Peyer's patch (tissue), 4 donors: ENCODE results near the gene PKD2L1. TPM values are rescaled to one million over a fixed set of nuclear protein-coding genes. Genes with fewer than 3 reads are reported as not detected.

ENCODE experiments used
- DNase-seq, 3 donors: peaks; one replicate each; pipeline ENCODE4 v3.0.0-alpha.2; 2017 to 2019
- H3K27ac ChIP-seq, 4 donors: fragments of 200-600 bp; sonication (generic); one replicate each; pipeline ENCODE4 v1.5.1; 2016 to 2019
- H3K27me3 ChIP-seq, 2 donors: fragments of 200-600 bp; sonication (generic); one replicate each; pipeline ENCODE4 v1.5.1; 2019
- H3K36me3 ChIP-seq, 3 donors: fragments of 200-600 bp; sonication (generic); one replicate each; pipeline ENCODE4 v1.5.1; 2016 to 2019
- H3K4me1 ChIP-seq, 4 donors: fragments of 200-600 bp; sonication (generic); one replicate each; pipeline ENCODE4 v1.5.1; 2016 to 2019
- H3K4me3 ChIP-seq, 4 donors: fragments of 200-600 bp; sonication (generic); 1 replicate in 3 of 4; 2 replicates in 1 of 4; pipeline ENCODE4 v1.5.1; 2016 to 2019; ENCODE audit warnings: mild to moderate bottlenecking in 1 of 4
- H3K9me3 ChIP-seq, 4 donors: fragments of 200-600 bp; sonication (generic); one replicate each; pipeline ENCODE4 v1.5.1; 2016 to 2019; ENCODE audit warnings: mild to moderate bottlenecking in 1 of 4
- CTCF ChIP-seq, 6 experiments: fragments of 450-650 bp in 4 of 6; fragments of 200-600 bp in 2 of 6; sonication (generic) in 1 of 6; IDR thresholded peaks; one replicate each; pipeline ENCODE4 v1.5.1; 2017 to 2019; ENCODE audit warnings: antibody characterized with exemption in 6 of 6, mild to moderate bottlenecking in 3 of 6, moderate library complexity in 1 of 6
- POLR2A ChIP-seq, 2 donors: fragments of 450-650 bp; IDR thresholded peaks; one replicate each; pipeline ENCODE4 v1.5.1; 2017; ENCODE audit warnings: antibody characterized with exemption in 2 of 2, mild to moderate bottlenecking in 2 of 2, moderate library complexity in 2 of 2
- total RNA-seq, 4 donors: library from RNA; depleted of rRNA; stranded (reverse); fragments of >200 nt; gene quantifications; one replicate each; pipeline ENCODE4 v1.1.0, GENCODE V29; 2016

PKD2L1 gene
- total RNA-seq, 4 donors from 2014 or later = not detected

- Histone ChIP-seq H3K27me3 (no peaks in the 10 kb centered on the region), H3K4me3 (peak overlapping the region; percentile 39 to 63 (median 56)), H3K36me3 (no peaks in the 10 kb centered on the region), H3K27ac (peak overlapping the region; percentile 78 to 95 (median 89)), H3K4me1 (peaks cover 0 to 48% (median 17%) of the 10 kb centered on the region in 4 donors), H3K9me3 (no peaks in the 10 kb centered on the region)
- DNase-seq = no peak
- TF ChIP-seq CTCF (IDR thresholded peaks at IDR 0.05) (no peak), POLR2A (IDR thresholded peaks at IDR 0.05) (no peak)
These were observed 42.6 kb upstream of the PKD2L1 start for GRCh38 chr10:100372415-100373297.

- Histone ChIP-seq H3K27ac (peak overlapping the region; percentile 71 to 95 (median 80)), H3K27me3 (no peaks in the 10 kb centered on the region), H3K36me3 (no peaks in the 10 kb centered on the region), H3K9me3 (no peaks in the 10 kb centered on the region), H3K4me1 (peaks cover 0 to 48% (median 17%) of the 10 kb centered on the region in 4 donors), H3K4me3 (peak overlapping the region in 2 of 4 donors; percentile 12)
- no peak for DNase-seq
- peak in 1 of 2 donors; percentile 53 for TF ChIP-seq POLR2A (IDR thresholded peaks at IDR 0.05)
- no peak for TF ChIP-seq CTCF (IDR thresholded peaks at IDR 0.05)
These were observed 41.5 kb upstream of the PKD2L1 start for GRCh38 chr10:100371482-100372027.

GRCh38 chr10:100370714-100371481 is 40.9 kb upstream of the PKD2L1 start:
- Histone ChIP-seq H3K4me3 (peak overlapping the region in 2 of 4 donors; percentile 12), H3K27ac (peak overlapping the region; percentile 71 to 95 (median 80)), H3K36me3 (no peaks in the 10 kb centered on the region), H3K27me3 (no peaks in the 10 kb centered on the region), H3K9me3 (no peaks in the 10 kb centered on the region), H3K4me1 (peaks cover 0 to 48% (median 17%) of the 10 kb centered on the region in 4 donors)
- DNase-seq = peak; percentile 46 to 94 (median 90)
- TF ChIP-seq POLR2A (IDR thresholded peaks at IDR 0.05) (peak in 1 of 2 donors; percentile 72), CTCF (IDR thresholded peaks at IDR 0.05) (peak in 1 of 6 experiments; percentile 1)

- peaks cover 0 to 45% (median 15%) of the 10 kb centered on the region in 4 donors for H3K4me1 ChIP-seq
These were observed 38.7 kb upstream of the PKD2L1 start for GRCh38 chr10:100368721-100369120.

More at GRCh38 chr10:100368721-100369120, 38.7 kb upstream of the PKD2L1 start:
- no peaks in the 10 kb centered on the region for H3K36me3 ChIP-seq
- no peak overlapping the region for H3K4me3 ChIP-seq
- no peak overlapping the region for H3K27ac ChIP-seq
- no peaks in the 10 kb centered on the region for H3K9me3 ChIP-seq
- TF ChIP-seq POLR2A (IDR thresholded peaks at IDR 0.05) = no peak
- TF ChIP-seq CTCF (IDR thresholded peaks at IDR 0.05) = no peak
- DNase-seq = no peak
- no peaks in the 10 kb centered on the region for H3K27me3 ChIP-seq
